ENCODE measurements around the gene ATP8B3.
A peak's percentile ranks its signal among the peaks of the same experiment; 100 is the strongest.

ATP8B3 gene

GRCh38 chr19:1854542-1855039 is 42.5 kb upstream of the ATP8B3 start:
- no peak for DNase-seq (ENCODE audit: low read depth)
- no peak overlapping the region for H3K4me3 ChIP-seq (replicated peaks; ENCODE audit: low read depth, low read length)
- TF ChIP-seq CTCF (IDR thresholded peaks at IDR 0.05; ENCODE audit: low read length, missing control alignments): no peak

GRCh38 chr19:1854039-1854541 is 42.0 kb upstream of the ATP8B3 start:
- no peak for TF ChIP-seq CTCF (IDR thresholded peaks at IDR 0.05; ENCODE audit: low read length, missing control alignments)
- no peak for DNase-seq (ENCODE audit: low read depth)
- no peak overlapping the region for H3K4me3 ChIP-seq (replicated peaks; ENCODE audit: low read depth, low read length)

- TF ChIP-seq CTCF (IDR thresholded peaks at IDR 0.05; ENCODE audit: low read length, missing control alignments): peak; percentile 76
- no peak overlapping the region for H3K4me3 ChIP-seq (replicated peaks; ENCODE audit: low read depth, low read length)
- DNase-seq (ENCODE audit: low read depth): peak; percentile 79
Observed at GRCh38 chr19:1853295-1854038, 41.4 kb upstream of the ATP8B3 start.

- DNase-seq (ENCODE audit: low read depth): no peak
- TF ChIP-seq CTCF (IDR thresholded peaks at IDR 0.05; ENCODE audit: low read length, missing control alignments): no peak
- H3K4me3 ChIP-seq (replicated peaks; ENCODE audit: low read depth, low read length): no peak overlapping the region
Observed at GRCh38 chr19:1852581-1853128, 40.6 kb upstream of the ATP8B3 start.

GRCh38 chr19:1851654-1852580 is 39.8 kb upstream of the ATP8B3 start:
- no peak for DNase-seq (ENCODE audit: low read depth)
- no peak overlapping the region for H3K4me3 ChIP-seq (replicated peaks; ENCODE audit: low read depth, low read length)
- TF ChIP-seq CTCF (IDR thresholded peaks at IDR 0.05; ENCODE audit: low read length, missing control alignments): no peak

- TF ChIP-seq CTCF (IDR thresholded peaks at IDR 0.05; ENCODE audit: low read length, missing control alignments): no peak
- H3K4me3 ChIP-seq (replicated peaks; ENCODE audit: low read depth, low read length): no peak overlapping the region
- no peak for DNase-seq (ENCODE audit: low read depth)
Observed at GRCh38 chr19:1850809-1851653, 39.0 kb upstream of the ATP8B3 start.

Data from fibroblast of pulmonary artery (primary cell).